ENCODE measurements around the gene YY1. TPM values are rescaled to one million over a fixed set of nuclear protein-coding genes. Genes with fewer than 3 reads are reported as not detected.

YY1 gene
- total RNA-seq, 6 experiments from 2014 or later: 24.4 to 52.5 (median 36.1) TPM

DNA sequence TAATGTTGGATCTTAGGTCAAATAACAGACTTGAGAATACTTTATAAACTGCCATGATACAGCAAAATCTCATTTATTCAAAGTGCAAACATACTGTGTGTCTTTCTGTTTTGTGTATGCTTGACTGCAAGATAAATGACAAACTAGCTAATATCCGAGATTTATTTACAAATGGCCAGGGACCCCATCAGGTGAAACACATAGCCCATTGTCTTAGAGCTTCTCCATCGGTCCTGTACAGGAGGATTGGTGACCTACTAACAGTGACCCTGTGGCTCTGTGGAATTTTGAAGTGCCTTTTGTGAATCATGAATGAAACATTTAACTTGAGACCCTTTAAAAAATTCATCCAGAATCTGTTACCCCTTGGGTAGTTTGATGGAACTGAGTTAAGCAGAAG, 40.2 kb downstream of the YY1 start:
- H3K27ac ChIP-seq: no peak overlapping the region
- TF ChIP-seq, protein P1, sequence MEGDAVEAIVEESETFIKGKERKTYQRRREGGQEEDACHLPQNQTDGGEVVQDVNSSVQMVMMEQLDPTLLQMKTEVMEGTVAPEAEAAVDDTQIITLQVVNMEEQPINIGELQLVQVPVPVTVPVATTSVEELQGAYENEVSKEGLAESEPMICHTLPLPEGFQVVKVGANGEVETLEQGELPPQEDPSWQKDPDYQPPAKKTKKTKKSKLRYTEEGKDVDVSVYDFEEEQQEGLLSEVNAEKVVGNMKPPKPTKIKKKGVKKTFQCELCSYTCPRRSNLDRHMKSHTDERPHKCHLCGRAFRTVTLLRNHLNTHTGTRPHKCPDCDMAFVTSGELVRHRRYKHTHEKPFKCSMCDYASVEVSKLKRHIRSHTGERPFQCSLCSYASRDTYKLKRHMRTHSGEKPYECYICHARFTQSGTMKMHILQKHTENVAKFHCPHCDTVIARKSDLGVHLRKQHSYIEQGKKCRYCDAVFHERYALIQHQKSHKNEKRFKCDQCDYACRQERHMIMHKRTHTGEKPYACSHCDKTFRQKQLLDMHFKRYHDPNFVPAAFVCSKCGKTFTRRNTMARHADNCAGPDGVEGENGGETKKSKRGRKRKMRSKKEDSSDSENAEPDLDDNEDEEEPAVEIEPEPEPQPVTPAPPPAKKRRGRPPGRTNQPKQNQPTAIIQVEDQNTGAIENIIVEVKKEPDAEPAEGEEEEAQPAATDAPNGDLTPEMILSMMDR (IDR thresholded peaks at IDR 0.05): no peak
- TF ChIP-seq POLR2A (IDR thresholded peaks at IDR 0.05): no peak
- peaks cover 0 to 18% (median 0%) of the 10 kb centered on the region in 4 donors for H3K36me3 ChIP-seq
- DNase-seq (no peak), ATAC-seq (no peak)
- no peaks in the 10 kb centered on the region for H3K4me1 ChIP-seq
- no peaks in the 10 kb centered on the region for H3K27me3 ChIP-seq
- H3K9me3 ChIP-seq: no peaks in the 10 kb centered on the region
- 67% methylated on average over 2 of the region's 2 CpGs for WGBS (ENCODE audit: insufficient coverage, low coverage, low lambda C conversion rate, missing lambda C conversion rate)
- no peak overlapping the region for H3K4me3 ChIP-seq
- intact Hi-C loops (cut with DNase I): no loop called here

GRCh38 chr14:100279563-100279962, 40.6 kb downstream of the YY1 start:
- H3K27me3 ChIP-seq: no peaks in the 10 kb centered on the region
- H3K36me3 ChIP-seq: peaks cover 0 to 13% (median 0%) of the 10 kb centered on the region in 4 donors
- H3K27ac ChIP-seq: no peak overlapping the region
- H3K4me3 ChIP-seq: no peak overlapping the region
- ATAC-seq (peak in 1 of 4 donors; percentile 9), DNase-seq (no peak)
- intact Hi-C loops (cut with DNase I): no loop called here
- TF ChIP-seq, protein P1 (IDR thresholded peaks at IDR 0.05): no peak
- no peak for TF ChIP-seq POLR2A (IDR thresholded peaks at IDR 0.05)
- H3K4me1 ChIP-seq: no peaks in the 10 kb centered on the region
- no CpG with 5 or more reads among the region's 8 CpGs for WGBS (ENCODE audit: insufficient coverage, low coverage, low lambda C conversion rate, missing lambda C conversion rate)
- H3K9me3 ChIP-seq: no peaks in the 10 kb centered on the region

GRCh38 chr14:100281286-100282082, 42.5 kb downstream of the YY1 start:
- TF ChIP-seq, protein P1 (IDR thresholded peaks at IDR 0.05): no peak
- no peak for TF ChIP-seq POLR2A (IDR thresholded peaks at IDR 0.05)
- H3K4me1 ChIP-seq: peaks cover 0 to 4% (median 0%) of the 10 kb centered on the region in 4 donors
- peaks cover 0 to 9% (median 0%) of the 10 kb centered on the region in 4 donors for H3K36me3 ChIP-seq
- intact Hi-C loops (cut with DNase I): no loop called here
- ATAC-seq (no peak), DNase-seq (no peak)
- H3K4me3 ChIP-seq: no peak overlapping the region
- H3K9me3 ChIP-seq: no peaks in the 10 kb centered on the region
- 81% methylated on average over 7 of the region's 11 CpGs for WGBS (ENCODE audit: insufficient coverage, low coverage, low lambda C conversion rate, missing lambda C conversion rate)
- H3K27me3 ChIP-seq: no peaks in the 10 kb centered on the region
- no peak overlapping the region for H3K27ac ChIP-seq

- intact Hi-C loops (cut with DNase I): no loop called here
- H3K4me1 ChIP-seq: peaks cover 0 to 4% (median 0%) of the 10 kb centered on the region in 4 donors
- no peak for DNase-seq
Observed at GRCh38 chr14:100282083-100282350, 43.1 kb downstream of the YY1 start.

More at GRCh38 chr14:100282083-100282350, 43.1 kb downstream of the YY1 start:
- peaks cover 0 to 7% (median 0%) of the 10 kb centered on the region in 4 donors for H3K36me3 ChIP-seq
- TF ChIP-seq, protein P1 (IDR thresholded peaks at IDR 0.05): no peak
- TF ChIP-seq POLR2A (IDR thresholded peaks at IDR 0.05): no peak
- H3K4me3 ChIP-seq: no peak overlapping the region
- no peak overlapping the region for H3K27ac ChIP-seq
- no peaks in the 10 kb centered on the region for H3K9me3 ChIP-seq
- ATAC-seq: no peak
- no peaks in the 10 kb centered on the region for H3K27me3 ChIP-seq
- WGBS (ENCODE audit: insufficient coverage, low coverage, low lambda C conversion rate, missing lambda C conversion rate): 91% methylated on average over 7 of the region's 7 CpGs

All from right lobe of liver (tissue), 6 donors.